GM12878 (cell line): ENCODE results near the gene RRAGD. TPM values are rescaled to one million over a fixed set of nuclear protein-coding genes. Genes with fewer than 3 reads are reported as not detected.

ENCODE experiments used
- ATAC-seq: fragments of 200-7000 bp; cut with Tn5 transposase; 3 replicates; pipeline ENCODE4 v1.9.1; 2020; ENCODE audit warnings: mild to moderate bottlenecking, moderate library complexity
- BruUV-seq: library from RNA; stranded (reverse); fragments of 400-500 nt; replicated peaks from 2 replicates; lab custom pipeline; 2021; lab: Mats Ljungman, UMichigan
- CTCF ChIA-PET: fragments of 300-600 bp; sonication (Branson Sonifier 250); formaldehyde crosslinking; extraction: SDS; loops from one replicate; lab custom pipeline; 2021; ENCODE audit warnings: inconsistent platforms; lab: Yijun Ruan, JAX
- POLR2A ChIA-PET: fragments of 350-600 bp; formaldehyde crosslinking; extraction: SDS; loops from one replicate; lab custom pipeline; 2021; ENCODE audit warnings: inconsistent platforms; lab: Charles Lee
- RAD21 ChIA-PET: fragments of 300-600 bp; sonication (Branson Sonifier 250); formaldehyde crosslinking; loops from one replicate; lab custom pipeline; 2023; ENCODE audit warnings: antibody characterized with exemption; ENCODE audit not compliant: unreplicated experiment; lab: Charles Lee
- SMC1A ChIA-PET: fragments of 300-600 bp; sonication (Branson Sonifier 250); formaldehyde crosslinking; loops from one replicate; lab custom pipeline; 2023; ENCODE audit not compliant: unreplicated experiment, uncharacterized antibody; lab: Charles Lee
- DNase-seq: peaks from one replicate; pipeline ENCODE4 v3.0.0-alpha.2; 2011; ENCODE audit warnings: low read depth, low spot score
- FAIRE-seq: peaks from 3 replicates; lab custom pipeline; 2011; peaks lifted over from hg19 to GRCh38; lab: Jason Lieb, UNC
- H2AFZ ChIP-seq: 2 replicates; pipeline ENCODE4 v1.6.0; 2011; ENCODE audit warnings: low read depth, low read length, control low read depth; ENCODE audit not compliant: control insufficient read depth
- H3K27ac ChIP-seq: 2 replicates; pipeline ENCODE4 v1.5.1; 2011; ENCODE audit warnings: control low read depth; ENCODE audit not compliant: control insufficient read depth, insufficient read depth
- H3K27me3 ChIP-seq, 2 experiments: replicated peaks in 1 of 2; 2 replicates each; pipeline versions ENCODE4 v1.6.0 to v1.6.1; 2011; ENCODE audit warnings: low read length in 1 of 2; ENCODE audit not compliant: control insufficient read depth in 2 of 2, insufficient read depth in 2 of 2
- H3K36me3 ChIP-seq, 2 experiments: 2 replicates each; pipeline ENCODE4 v1.5.1; 2011; ENCODE audit warnings: low read length in 1 of 2; ENCODE audit not compliant: control insufficient read depth in 2 of 2, insufficient read depth in 2 of 2
- H3K4me1 ChIP-seq: 2 replicates; pipeline ENCODE4 v1.6.1; 2011; ENCODE audit warnings: mild to moderate bottlenecking, low read length, moderate library complexity, mixed read lengths; ENCODE audit not compliant: control insufficient read depth, insufficient read depth
- H3K4me2 ChIP-seq: 2 replicates; pipeline ENCODE4 v1.6.0; 2011; ENCODE audit warnings: control low read depth; ENCODE audit not compliant: control insufficient read depth, insufficient read depth
- H3K4me3 ChIP-seq: fragments of 200-600 bp; sonication (generic); 2 replicates; pipeline ENCODE4 v1.5.1; 2016
- H3K79me2 ChIP-seq: 2 replicates; pipeline ENCODE4 v1.6.0; 2011; ENCODE audit warnings: low read length; ENCODE audit not compliant: control insufficient read depth, insufficient read depth
- H3K9ac ChIP-seq: 2 replicates; pipeline ENCODE4 v1.8.0; 2011; ENCODE audit warnings: low read length, control low read depth, mixed read lengths; ENCODE audit not compliant: control insufficient read depth, insufficient read depth
- H3K9me3 ChIP-seq: replicated peaks from 3 replicates; pipeline ENCODE4 v1.5.1; 2011; ENCODE audit warnings: mild to moderate bottlenecking, low read length; ENCODE audit not compliant: control insufficient read depth, insufficient read depth
- H4K20me1 ChIP-seq: 2 replicates; pipeline ENCODE4 v1.6.0; 2011; ENCODE audit not compliant: control insufficient read depth, insufficient read depth
- ATF7 ChIP-seq: fragments of 450-650 bp; IDR thresholded peaks from 2 replicates; pipeline ENCODE4 v1.6.1; 2016; ENCODE audit warnings: low read depth, mild to moderate bottlenecking
- BCLAF1 ChIP-seq: fragments of 450-650 bp; IDR thresholded peaks from 2 replicates; pipeline ENCODE4 v1.6.1; 2017; ENCODE audit warnings: antibody characterized with exemption, mild to moderate bottlenecking, moderate library complexity
- BRCA1 ChIP-seq: IDR thresholded peaks from 2 replicates; pipeline ENCODE4 v1.6.1; 2011; ENCODE audit warnings: low read depth, low read length, improper control_type of control experiment
- EZH2 ChIP-seq: IDR thresholded peaks from 2 replicates; pipeline ENCODE4 v1.6.1; 2012; ENCODE audit warnings: low read depth, mild to moderate bottlenecking, control low read depth, inconsistent platforms, low read length, borderline replicate concordance; ENCODE audit not compliant: control insufficient read depth
- IKZF2 ChIP-seq, 2 experiments: fragments of 450-650 bp; IDR thresholded peaks; 2 replicates each; pipeline ENCODE4 v1.6.1; 2017; ENCODE audit warnings: mild to moderate bottlenecking in 2 of 2, moderate library complexity in 2 of 2
- IRF5 ChIP-seq: fragments of 450-650 bp; IDR thresholded peaks from 2 replicates; pipeline ENCODE4 v1.6.1; 2017; ENCODE audit warnings: borderline replicate concordance
- JUNB ChIP-seq: IDR thresholded peaks from 2 replicates; pipeline ENCODE4 v1.6.1; 2016; ENCODE audit warnings: antibody characterized with exemption, mild to moderate bottlenecking
- LARP7 ChIP-seq: fragments of 450-650 bp; IDR thresholded peaks from 2 replicates; pipeline ENCODE4 v1.6.1; 2017; ENCODE audit warnings: mild to moderate bottlenecking
- MTA2 ChIP-seq: fragments of 450-650 bp; IDR thresholded peaks from 2 replicates; pipeline ENCODE4 v1.6.1; 2016; ENCODE audit warnings: low read depth, mild to moderate bottlenecking, moderate library complexity
- PAX5 ChIP-seq: IDR thresholded peaks from 2 replicates; pipeline ENCODE4 v1.6.1; 2011; ENCODE audit warnings: low read depth, low read length, borderline replicate concordance
- PBX3 ChIP-seq: IDR thresholded peaks from 2 replicates; pipeline ENCODE4 v1.6.1; 2011; ENCODE audit warnings: mild to moderate bottlenecking, low read depth, low read length, moderate library complexity; ENCODE audit not compliant: insufficient replicate concordance
- PKNOX1 ChIP-seq: fragments of 450-650 bp; IDR thresholded peaks from 2 replicates; pipeline ENCODE4 v1.6.1; 2016; ENCODE audit warnings: mild to moderate bottlenecking
- POLR2AphosphoS2 ChIP-seq: IDR thresholded peaks from 2 replicates; pipeline ENCODE4 v1.6.1; 2011; ENCODE audit warnings: low read depth, mild to moderate bottlenecking, low read length, improper control_type of control experiment, moderate library complexity
- TCF3 ChIP-seq: IDR thresholded peaks from 2 replicates; pipeline ENCODE4 v1.6.1; 2012; ENCODE audit warnings: low read depth, mild to moderate bottlenecking, low read length, borderline replicate concordance; ENCODE audit not compliant: insufficient read depth
- WRNIP1 ChIP-seq: IDR thresholded peaks from 2 replicates; pipeline ENCODE4 v1.6.1; 2011; ENCODE audit warnings: low read depth, low read length, improper control_type of control experiment, borderline replicate concordance
- ZBED1 ChIP-seq: IDR thresholded peaks from 2 replicates; pipeline ENCODE4 v1.6.1; 2016; ENCODE audit warnings: borderline replicate concordance
- ZZZ3 ChIP-seq: IDR thresholded peaks from 2 replicates; pipeline ENCODE4 v1.6.1; 2011; ENCODE audit warnings: low read depth; ENCODE audit not compliant: control insufficient read depth, insufficient read length
- WGBS: methylation state at CpG from one replicate; pipeline ENCODE4 v1.1.6; 2016; ENCODE audit warnings: low lambda C conversion rate; ENCODE audit not compliant: insufficient replicate concordance, insufficient coverage; ENCODE audit errors: missing lambda C conversion rate; 5-methylcytosine and 5-hydroxymethylcytosine counted together
- in situ Hi-C: fragments of 300-500 bp; cut with MboI; formaldehyde crosslinking; loops from 9 replicates; pipeline ENCODE4 v1.14.3; 2018; ENCODE audit warnings: mixed read lengths
- intact Hi-C: fragments of 100-400 bp; cut with micrococcal nuclease; formaldehyde crosslinking; loops from one replicate; pipeline ENCODE4 v1.14.2; 2022; ENCODE audit not compliant: unreplicated experiment
- polyA plus RNA-seq, 11 experiments: library from polyadenylated mRNA; depleted of rRNA in 4 of 11; unstranded in 6 of 11; stranded (reverse) in 5 of 11; fragments of >200 nt; fragmentation: Nextera tagmentation in 4 of 11; fragmentation: Illumina TruSeq in 1 of 11; extraction: Ambion mirVana in 4 of 11; extraction: Trizol in 1 of 11; gene quantifications; 1 replicate in 1 of 11; 2 replicates in 10 of 11; pipeline versions ENCODE4 v1.2.1 to v1.2.3, GENCODE V29; 2011 to 2016; ENCODE audit warnings: inconsistent platforms in 2 of 11, missing spikeins in 2 of 11, low read depth in 1 of 11
- total RNA-seq, 4 experiments: library from RNA; depleted of rRNA in 3 of 4; stranded (reverse); fragments of >200 nt in 3 of 4; fragmentation: Illumina TruSeq in 1 of 4; extraction: Trizol in 1 of 4; gene quantifications; 2 replicates each; pipeline versions ENCODE4 v1.2.1 to v1.2.3, GENCODE V29; 2013 to 2021

Gene RRAGD
- total and polyA plus RNA-seq, 10 of the 15 experiments (the other 5 are each of a cell fraction or from before 2014, with no cell fraction given) = 4.6 to 17.4 (median 8.5) TPM

GRCh38 chr6:89385156-89385667 is 26.9 kb downstream of the RRAGD start:
- no peak overlapping the region for H3K4me3 ChIP-seq
- no TSS peak for BruUV-seq
- peaks cover 20% of the 10 kb centered on the region for H3K4me1 ChIP-seq
- TF ChIP-seq PAX5 = peak; percentile 70
- no peak for TF ChIP-seq ZZZ3
- TF ChIP-seq POLR2AphosphoS2 = no peak
- TF ChIP-seq IRF5 = no peak
- no peak for TF ChIP-seq EZH2
- no peak for TF ChIP-seq ZBED1
- peak; percentile 17 to 38; a peak in 1 of 4 replicates for TF ChIP-seq IKZF2 (IDR thresholded peaks at IDR 0.05)
- TF ChIP-seq ATF7 = peak; percentile 23; the same call in 1 of the 2 replicates
- TF ChIP-seq BRCA1 = no peak
- 0 out of 2 replicates have a peak, but pooled peaks have one; percentile 31 for TF ChIP-seq MTA2
- no peak for TF ChIP-seq PKNOX1
- no peak for TF ChIP-seq BCLAF1
- peak; percentile 71; the same call in 1 of the 2 replicates for TF ChIP-seq TCF3
- no peak for TF ChIP-seq LARP7
- TF ChIP-seq PBX3 = no peak
- no peak for TF ChIP-seq WRNIP1
- TF ChIP-seq JUNB = peak; percentile 58

More at GRCh38 chr6:89385156-89385667, 26.9 kb downstream of the RRAGD start:
- peak; percentile 51 for DNase-seq
- H4K20me1 ChIP-seq = no peaks in the 10 kb centered on the region
- intact Hi-C loops = no loop called here
- no peak overlapping the region for H3K9ac ChIP-seq
- ChIA-PET CTCF (interaction anchor here (1.0 to 4.2 kb wide), 3 partner anchors 9 to 17 kb away, joined by 3 to 18 read pairs (median 6); no protein-coding TSS in a partner anchor), SMC1A (interaction anchor here (1.1 to 1.5 kb wide), 3 partner anchors 9 to 20 kb away, joined by 3 to 8 read pairs (median 4); no protein-coding TSS in a partner anchor), POLR2A (interaction anchor here (0.6 kb wide), 1 partner anchor 26 kb away, joined by 3 read pairs; no protein-coding TSS in a partner anchor), RAD21 (interaction anchor here (0.6 to 1.6 kb wide), 2 partner anchors 14 to 30 kb away, joined by 3 to 6 read pairs; no protein-coding TSS in a partner anchor)
- peak overlapping the region; percentile 1; the same call in 1 of the 2 replicates for H3K4me2 ChIP-seq
- no peaks in the 10 kb centered on the region; a peak in 1 of 4 replicates for H3K36me3 ChIP-seq
- WGBS = 21% methylated on average over 5 of the region's 5 CpGs
- H3K27me3 ChIP-seq = no peaks in the 10 kb centered on the region
- H3K79me2 ChIP-seq = peaks cover 8% of the 10 kb centered on the region
- ATAC-seq = peak; percentile 53
- FAIRE-seq = no peak
- H3K27ac ChIP-seq = no peak overlapping the region
- no peaks in the 10 kb centered on the region for H3K9me3 ChIP-seq
- in situ Hi-C loops = no loop called here
- no peak overlapping the region for H2AFZ ChIP-seq
